Activated effector memory CD4-positive, alpha-beta T cell treated with anti-CD3 and anti-CD28 coated beads, Interleukin-2, amount 50 U/mL, for 16 hours (primary cell): Measurements from ENCODE around the gene PRRC2B.
"Not testable (repeated sequence)": the region's sequence is repeated elsewhere in the genome, so short reads cannot be mapped to it uniquely, and the experiment has no call there.

Experiments
- DNase-seq: peaks from one replicate; pipeline ENCODE4 v3.0.0-alpha.2; 2020

PRRC2B gene

GRCh38 chr9:131546336-131547084 lies 152.6 kb downstream of the PRRC2B start:
- no peak for DNase-seq

GRCh38 chr9:131549186-131549585 lies 155.3 kb downstream of the PRRC2B start:
- DNase-seq, result not testable (repeated sequence)
